ENCODE data around the gene USHBP1. TPM values are rescaled to one million over a fixed set of nuclear protein-coding genes. Genes with fewer than 3 reads are reported as not detected.

The USHBP1 gene
- not detected for total RNA-seq (ENCODE audit: unreplicated experiment)
- long read RNA-seq, partial matches to known transcripts, result 0 of 1 reads
- long read RNA-seq, other reads (novel, unspliced or antisense), result 1 of 1 reads

DNA sequence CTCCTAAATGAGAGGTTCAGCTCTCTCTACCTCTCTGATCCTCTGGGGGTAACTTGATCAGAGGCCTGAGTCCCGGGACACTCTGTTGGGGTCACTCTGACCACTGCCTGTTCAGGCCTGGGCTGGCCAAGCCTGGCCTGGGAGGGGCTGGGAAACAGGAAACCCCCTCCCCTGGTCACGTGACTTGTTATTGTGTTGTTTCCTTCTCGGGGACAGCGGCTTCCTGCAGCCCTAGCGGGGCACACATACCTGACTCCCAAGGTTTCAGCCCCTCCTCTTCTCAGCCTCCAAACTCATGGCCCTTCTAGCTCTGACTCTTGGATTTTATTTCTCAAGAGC, at the start of gene USHBP1:
USHBP1 (minus strand) TSS at position 105 of the 339 bp plus-strand sequence. CDS start 446 bp downstream, outside the sequence.
- Mint-ChIP-seq H3K9me3 (ENCODE audit: unreplicated experiment) (peaks cover 11% of the 10 kb centered on the region), H3K36me3 (ENCODE audit: unreplicated experiment) (peaks cover 5% of the 10 kb centered on the region), H3K27ac (ENCODE audit: unreplicated experiment) (no peak within 1 kb of the TSS), H3K4me1 (ENCODE audit: low read depth, unreplicated experiment) (peaks cover 7% of the 10 kb centered on the region), H3K4me3 (ENCODE audit: unreplicated experiment) (no peak within 1 kb of the TSS), H3K27me3 (ENCODE audit: unreplicated experiment) (peaks cover 10% of the 10 kb centered on the region)
- no peak for DNase-seq
- TF ChIP-seq, protein P1, sequence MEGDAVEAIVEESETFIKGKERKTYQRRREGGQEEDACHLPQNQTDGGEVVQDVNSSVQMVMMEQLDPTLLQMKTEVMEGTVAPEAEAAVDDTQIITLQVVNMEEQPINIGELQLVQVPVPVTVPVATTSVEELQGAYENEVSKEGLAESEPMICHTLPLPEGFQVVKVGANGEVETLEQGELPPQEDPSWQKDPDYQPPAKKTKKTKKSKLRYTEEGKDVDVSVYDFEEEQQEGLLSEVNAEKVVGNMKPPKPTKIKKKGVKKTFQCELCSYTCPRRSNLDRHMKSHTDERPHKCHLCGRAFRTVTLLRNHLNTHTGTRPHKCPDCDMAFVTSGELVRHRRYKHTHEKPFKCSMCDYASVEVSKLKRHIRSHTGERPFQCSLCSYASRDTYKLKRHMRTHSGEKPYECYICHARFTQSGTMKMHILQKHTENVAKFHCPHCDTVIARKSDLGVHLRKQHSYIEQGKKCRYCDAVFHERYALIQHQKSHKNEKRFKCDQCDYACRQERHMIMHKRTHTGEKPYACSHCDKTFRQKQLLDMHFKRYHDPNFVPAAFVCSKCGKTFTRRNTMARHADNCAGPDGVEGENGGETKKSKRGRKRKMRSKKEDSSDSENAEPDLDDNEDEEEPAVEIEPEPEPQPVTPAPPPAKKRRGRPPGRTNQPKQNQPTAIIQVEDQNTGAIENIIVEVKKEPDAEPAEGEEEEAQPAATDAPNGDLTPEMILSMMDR (IDR thresholded peaks at IDR 0.05; ENCODE audit: partially characterized antibody, unreplicated experiment), result no peak

DNA sequence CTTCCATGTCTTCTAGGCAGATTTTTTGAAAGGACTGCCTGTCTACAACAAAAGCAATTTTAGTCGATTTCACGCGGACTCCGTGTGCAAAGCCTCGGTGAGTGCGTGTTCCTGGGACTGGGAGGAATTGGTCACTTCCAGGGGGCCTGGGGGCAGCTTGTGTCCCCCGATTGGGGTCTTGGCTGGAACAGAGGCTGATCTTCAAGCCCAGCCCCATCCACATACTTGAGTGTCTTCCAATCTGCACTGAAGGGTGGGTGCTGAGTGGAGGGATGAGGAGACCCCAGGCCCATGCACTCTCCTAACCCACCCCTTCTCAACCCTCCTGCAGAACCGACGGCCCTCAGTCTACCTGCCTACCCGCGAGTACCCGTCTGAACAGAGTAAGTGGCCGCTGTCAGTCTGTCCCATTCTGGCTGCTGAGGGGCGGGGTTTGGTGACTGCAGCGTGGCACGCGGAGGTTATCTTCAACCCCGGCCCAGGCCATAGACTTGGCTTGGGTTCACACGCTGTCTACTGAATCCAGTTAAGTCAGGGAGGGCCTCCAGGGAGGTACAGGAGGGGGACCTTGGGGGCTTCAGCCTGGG, 49.6 kb upstream of the USHBP1 start:
- H3K4me3 Mint-ChIP-seq (ENCODE audit: unreplicated experiment), result no peak overlapping the region
- H3K27ac Mint-ChIP-seq (ENCODE audit: unreplicated experiment), result no peak overlapping the region
- H3K27me3 Mint-ChIP-seq (ENCODE audit: unreplicated experiment), result peaks cover 4% of the 10 kb centered on the region
- no peak for DNase-seq
- no peaks in the 10 kb centered on the region for H3K36me3 Mint-ChIP-seq (ENCODE audit: unreplicated experiment)
- peaks cover 8% of the 10 kb centered on the region for H3K4me1 Mint-ChIP-seq (ENCODE audit: low read depth, unreplicated experiment)
- peaks cover 2% of the 10 kb centered on the region for H3K9me3 Mint-ChIP-seq (ENCODE audit: unreplicated experiment)
- TF ChIP-seq, protein P1 (IDR thresholded peaks at IDR 0.05; ENCODE audit: partially characterized antibody, unreplicated experiment), result no peak

DNA sequence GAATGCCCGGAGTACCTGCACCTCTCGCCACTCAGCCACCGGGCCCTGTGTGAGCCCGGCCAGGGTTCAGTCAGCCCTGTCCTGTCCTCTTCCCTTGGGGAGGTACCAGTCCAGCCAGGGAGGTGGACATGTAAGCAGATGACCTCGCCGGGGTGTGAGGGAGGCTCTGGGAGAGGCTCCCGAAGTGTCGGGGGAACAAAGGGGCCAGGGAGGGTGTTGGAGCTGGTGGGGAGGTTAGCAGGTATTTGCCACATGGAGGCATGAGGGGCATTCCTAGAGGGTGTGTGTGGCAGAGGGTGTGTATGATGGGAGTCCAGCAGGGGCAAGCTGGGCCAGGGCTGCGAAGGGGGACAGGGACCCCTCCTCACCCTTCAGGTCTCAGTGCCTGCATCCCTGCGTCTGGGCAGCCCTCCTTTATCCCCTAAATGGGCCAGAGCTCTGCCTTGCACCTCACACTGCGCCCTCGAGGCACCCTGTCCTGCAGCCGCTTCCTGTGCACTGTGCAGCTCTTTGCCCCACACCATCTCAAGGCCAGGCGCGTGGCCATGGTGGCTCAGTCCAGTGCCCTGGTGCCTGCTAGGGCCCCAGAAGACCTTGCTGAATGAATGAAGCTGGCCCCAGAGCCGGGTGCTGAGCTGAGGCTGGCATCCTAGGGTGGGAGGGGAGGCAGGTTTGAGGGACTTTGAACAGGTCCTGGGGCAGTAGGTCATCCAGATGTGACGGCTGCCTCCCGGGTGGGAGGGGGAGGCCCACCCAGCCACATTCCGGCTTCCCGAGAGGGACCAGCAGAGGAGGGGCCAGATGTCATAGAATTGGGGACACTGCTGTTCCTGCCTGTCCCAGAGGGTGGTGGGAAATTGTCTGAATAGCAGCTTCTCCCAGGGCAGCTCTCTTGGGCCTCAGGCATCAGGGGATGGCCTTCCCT, 47.9 kb upstream of the USHBP1 start:
- H3K27ac Mint-ChIP-seq (ENCODE audit: unreplicated experiment), result no peak overlapping the region
- peaks cover 14% of the 10 kb centered on the region for H3K4me1 Mint-ChIP-seq (ENCODE audit: low read depth, unreplicated experiment)
- peaks cover 6% of the 10 kb centered on the region for H3K27me3 Mint-ChIP-seq (ENCODE audit: unreplicated experiment)
- DNase-seq, result no peak
- no peak overlapping the region for H3K4me3 Mint-ChIP-seq (ENCODE audit: unreplicated experiment)
- no peaks in the 10 kb centered on the region for H3K36me3 Mint-ChIP-seq (ENCODE audit: unreplicated experiment)
- peaks cover 4% of the 10 kb centered on the region for H3K9me3 Mint-ChIP-seq (ENCODE audit: unreplicated experiment)
- TF ChIP-seq, protein P1 (IDR thresholded peaks at IDR 0.05; ENCODE audit: partially characterized antibody, unreplicated experiment), result no peak

DNA sequence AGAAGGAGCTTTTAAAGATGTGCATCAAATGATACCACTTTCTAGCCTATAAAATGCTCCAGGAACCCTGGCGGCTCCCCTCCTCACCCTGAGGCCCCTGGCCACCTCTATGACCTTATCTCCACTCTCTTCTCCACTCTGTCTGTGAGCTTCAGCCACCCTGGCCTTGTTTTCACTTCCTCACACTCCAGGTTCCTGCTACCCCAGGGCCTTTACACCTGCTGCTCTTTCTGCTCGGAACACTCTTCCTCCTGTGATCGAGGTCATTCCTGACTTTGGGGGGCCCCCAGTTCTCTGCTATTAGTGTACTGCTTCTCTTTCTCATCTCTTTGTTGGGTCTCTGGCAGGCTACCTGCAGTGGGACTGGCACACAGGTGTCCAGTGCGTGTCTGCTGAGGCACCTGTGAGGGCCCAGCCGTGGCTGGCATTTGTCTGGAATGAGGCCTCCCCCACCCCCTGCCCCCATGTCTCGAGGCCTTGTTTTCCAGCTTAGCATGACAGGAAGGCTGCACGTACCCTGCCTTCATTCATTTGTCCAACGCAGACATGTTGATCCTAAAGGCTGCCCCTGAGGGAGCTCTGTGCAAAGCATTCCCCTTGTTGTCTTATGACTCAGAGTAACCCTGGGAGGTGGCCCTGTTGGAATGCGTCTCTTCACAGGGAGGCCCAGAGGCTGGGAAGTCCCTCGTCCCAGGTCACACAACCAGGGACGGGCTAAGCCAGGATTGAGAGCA, 47.1 kb upstream of the USHBP1 start:
- Mint-ChIP-seq H3K9me3 (ENCODE audit: unreplicated experiment) (peaks cover 6% of the 10 kb centered on the region), H3K27ac (ENCODE audit: unreplicated experiment) (peak overlapping the region; percentile 23), H3K27me3 (ENCODE audit: unreplicated experiment) (peaks cover 7% of the 10 kb centered on the region), H3K4me1 (ENCODE audit: low read depth, unreplicated experiment) (peaks cover 14% of the 10 kb centered on the region), H3K36me3 (ENCODE audit: unreplicated experiment) (no peaks in the 10 kb centered on the region), H3K4me3 (ENCODE audit: unreplicated experiment) (peak overlapping the region; percentile 58)
- DNase-seq, result no peak
- TF ChIP-seq, protein P1 (IDR thresholded peaks at IDR 0.05; ENCODE audit: partially characterized antibody, unreplicated experiment), result no peak

All from glutamatergic neuron (in vitro differentiated cells).